ENCODE data around the gene TMPRSS6. TPM values are rescaled to one million over a fixed set of nuclear protein-coding genes. Genes with fewer than 3 reads are reported as not detected.
A peak's percentile ranks its signal among the peaks of the same experiment; 100 is the strongest.

Gene TMPRSS6
- total and polyA plus RNA-seq, 11 donors = 0.91 TPM; not detected in 10

DNA sequence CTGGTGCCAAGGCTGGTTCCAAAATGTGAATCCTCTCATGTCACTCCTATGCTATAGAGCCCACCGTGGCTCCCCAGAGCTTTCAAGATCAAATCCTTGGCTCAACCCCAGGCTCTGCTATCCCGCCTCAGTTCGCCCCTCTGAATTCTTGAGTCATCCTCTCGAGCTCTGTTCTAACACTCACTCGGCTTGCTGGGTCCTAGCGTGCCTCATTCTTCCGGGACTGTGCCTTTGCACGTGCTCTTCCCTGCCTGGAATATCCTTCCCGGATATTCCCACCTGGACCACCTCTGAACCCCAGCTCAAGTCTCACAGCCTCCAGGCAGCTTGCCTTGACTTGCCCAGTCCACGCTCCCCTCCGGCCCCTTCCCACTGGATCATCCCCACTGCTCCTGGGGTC is 45.0 kb downstream of the TMPRSS6 start:
- intact Hi-C loops (cut with DNase I) = no loop called here
- Histone ChIP-seq H3K27ac (no peak overlapping the region), H3K9me3 (no peaks in the 10 kb centered on the region), H3K27me3 (peaks cover 9 to 28% (median 18%) of the 10 kb centered on the region in 9 donors), H3K4me1 (peaks cover 0 to 4% (median 0%) of the 10 kb centered on the region in 12 donors), H3K36me3 (peaks cover 0 to 19% (median 0%) of the 10 kb centered on the region in 9 donors), H3K4me3 (no peak overlapping the region)
- no peak for DNase-seq
- 89 to 93% (median 91%) methylated on average over 11 of the region's 11 CpGs for WGBS, 4 donors
- no peak for TF ChIP-seq POLR2A (IDR thresholded peaks at IDR 0.05)
- TF ChIP-seq CTCF (IDR thresholded peaks at IDR 0.05) = no peak
- no peak for ATAC-seq

DNA sequence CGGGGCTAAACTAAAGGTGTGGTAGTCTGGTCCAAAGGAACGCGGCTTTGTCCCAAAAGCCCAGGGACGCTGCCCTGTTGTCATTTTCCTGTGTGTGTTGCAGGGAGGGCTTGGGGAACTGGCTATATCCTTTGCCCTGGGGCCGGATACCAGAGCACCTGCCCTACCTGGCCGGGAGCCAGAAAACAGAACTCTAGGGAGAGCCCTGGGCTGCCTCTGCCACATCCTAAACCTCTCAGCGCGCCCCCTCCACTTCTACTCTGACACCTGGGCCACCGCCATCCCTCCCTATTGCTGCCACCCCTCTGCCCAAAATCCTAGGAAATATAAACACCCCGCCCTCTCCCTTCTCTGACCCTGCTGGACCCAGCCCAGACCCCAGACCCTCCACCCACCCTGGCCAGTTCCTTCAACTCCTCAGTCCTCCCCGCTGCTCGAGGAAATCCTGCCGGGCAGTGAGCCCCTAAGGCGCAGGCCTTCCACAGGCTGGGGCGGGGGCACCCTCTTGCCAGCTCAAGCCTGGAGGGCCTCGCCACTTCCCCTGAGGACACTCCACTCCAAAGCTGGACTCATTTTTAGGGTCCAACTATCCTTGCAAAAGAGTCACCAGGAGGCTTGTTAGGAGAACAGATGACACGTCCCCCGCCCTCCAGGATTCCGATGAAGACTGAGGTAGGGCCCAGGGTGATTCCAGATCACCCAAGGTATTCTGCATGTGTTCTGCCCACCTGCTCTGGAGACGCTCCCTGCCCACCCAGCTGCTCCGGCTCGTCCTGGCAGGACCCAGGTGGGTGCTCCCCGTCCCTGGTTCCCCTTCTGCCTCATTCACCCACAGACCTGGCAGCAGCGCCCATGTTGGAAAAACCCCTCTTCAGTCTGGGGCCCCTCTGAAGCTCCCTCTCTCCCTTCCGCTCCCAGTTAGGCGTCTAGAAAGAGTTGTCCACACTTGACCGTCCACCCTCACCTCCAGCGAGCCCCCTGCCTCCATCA is 45.8 kb downstream of the TMPRSS6 start:
- 82 to 88% (median 84%) methylated on average over 28 of the region's 28 CpGs for WGBS, 4 donors
- no peak for ATAC-seq
- H3K27me3 ChIP-seq = peaks cover 3 to 20% (median 10%) of the 10 kb centered on the region in 9 donors
- peaks cover 0 to 27% (median 0%) of the 10 kb centered on the region in 9 donors for H3K36me3 ChIP-seq
- H3K27ac ChIP-seq = no peak overlapping the region
- H3K9me3 ChIP-seq = no peaks in the 10 kb centered on the region
- peaks cover 0 to under 1% (median 0%) of the 10 kb centered on the region in 12 donors for H3K4me1 ChIP-seq
- H3K4me3 ChIP-seq = no peak overlapping the region
- TF ChIP-seq CTCF (IDR thresholded peaks at IDR 0.05) (no peak), POLR2A (IDR thresholded peaks at IDR 0.05) (no peak)
- peak in 1 of 5 donors; percentile 21 for DNase-seq
- intact Hi-C loops (cut with DNase I) = no loop called here

DNA sequence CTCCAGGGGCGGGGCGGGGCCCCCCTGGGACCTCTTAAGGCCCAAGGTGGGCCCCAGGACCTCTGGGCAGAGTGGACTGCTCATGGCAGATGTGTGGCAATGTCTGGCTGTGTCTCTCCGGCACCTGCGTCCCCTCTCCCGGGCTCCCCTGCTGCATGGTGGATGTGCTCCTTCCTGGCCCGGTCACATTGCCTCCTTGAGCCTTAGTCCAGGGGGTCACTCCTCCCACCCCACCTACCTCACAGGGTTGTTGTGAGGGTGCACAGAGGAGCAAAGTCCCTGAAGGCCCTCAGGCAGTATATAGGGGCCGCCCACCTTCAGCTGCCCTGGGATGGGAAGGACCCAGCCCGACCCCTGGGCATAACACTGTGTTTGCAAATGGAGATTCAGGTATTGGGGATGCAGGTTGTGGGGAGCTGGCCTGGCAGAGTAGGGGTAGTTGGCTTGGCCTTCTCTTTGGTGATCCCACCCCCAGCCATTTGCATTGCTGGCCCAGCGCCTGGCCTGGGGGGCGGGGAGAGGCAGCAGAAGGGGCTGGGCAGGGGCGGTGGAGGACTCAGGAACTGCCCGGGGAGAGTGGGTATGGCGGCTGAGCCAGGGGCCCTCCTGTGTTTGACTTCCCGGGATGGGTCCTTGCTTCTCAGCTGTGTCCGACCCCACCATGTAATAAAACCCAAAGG is 46.7 kb downstream of the TMPRSS6 start:
- TF ChIP-seq POLR2A (IDR thresholded peaks at IDR 0.05) (no peak), CTCF (IDR thresholded peaks at IDR 0.05) (no peak)
- H3K36me3 ChIP-seq = peaks cover 0 to 36% (median 5%) of the 10 kb centered on the region in 9 donors

DNA sequence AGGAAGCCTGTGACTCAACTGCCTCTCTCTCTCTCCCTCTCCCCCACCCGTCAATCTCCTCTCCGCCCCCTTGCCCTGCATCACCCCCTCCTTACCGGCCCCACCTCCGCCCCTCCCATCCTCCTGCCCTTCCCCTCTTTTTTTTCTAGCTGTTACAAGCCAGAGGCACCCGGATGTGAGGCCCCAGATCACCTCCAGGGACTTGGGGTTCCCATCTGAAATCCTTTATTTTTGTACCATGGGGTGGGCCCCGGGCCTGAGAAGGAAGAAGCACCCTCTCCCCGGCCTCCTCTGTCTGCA is 47.2 kb downstream of the TMPRSS6 start:
- no peak for ATAC-seq
- 64 to 76% (median 70%) methylated on average over 7 of the region's 7 CpGs for WGBS, 4 donors

More for the DNA sequence above, 46.7 kb downstream of the TMPRSS6 start:
- DNase-seq (peak in 1 of 5 donors; percentile 17), ATAC-seq (no peak)
- no peak overlapping the region for H3K27ac ChIP-seq
- H3K9me3 ChIP-seq = no peaks in the 10 kb centered on the region
- intact Hi-C loops (cut with DNase I) = no loop called here
- no peaks in the 10 kb centered on the region for H3K4me1 ChIP-seq
- H3K27me3 ChIP-seq = peaks cover 0 to 11% (median under 1%) of the 10 kb centered on the region in 9 donors
- H3K4me3 ChIP-seq = no peak overlapping the region
- WGBS, 4 donors = 83 to 95% (median 87%) methylated on average over 12 to 15 of the region's 15 CpGs

More for the DNA sequence above, 47.2 kb downstream of the TMPRSS6 start:
- Histone ChIP-seq H3K9me3 (no peaks in the 10 kb centered on the region), H3K4me1 (no peaks in the 10 kb centered on the region), H3K36me3 (peaks cover 0 to 41% (median 9%) of the 10 kb centered on the region in 9 donors), H3K27me3 (peaks cover 0 to 6% (median 0%) of the 10 kb centered on the region in 9 donors), H3K27ac (no peak overlapping the region), H3K4me3 (no peak overlapping the region)
- TF ChIP-seq POLR2A (IDR thresholded peaks at IDR 0.05) (no peak), CTCF (IDR thresholded peaks at IDR 0.05) (no peak)
- intact Hi-C loops (cut with DNase I) = no loop called here
- no peak for DNase-seq

Measured in heart left ventricle (tissue), 16 donors.